ENCODE data around the gene FANCM.
A peak's percentile ranks its signal among the peaks of the same experiment; 100 is the strongest.

Gene FANCM

GRCh38 chr14:45135659-45136395 lies at the start of gene FANCM:
Gene FANCM, plus strand, starts transcription at chr14:45135930. Its CDS starts 102 bp downstream, at chr14:45136032.
- DNase-seq (ENCODE audit: low read depth in 3 of 3, low spot score in 1 of 3): peak; percentile 54 to 75 (median 58)

GRCh38 chr14:45089813-45090212 lies 45.9 kb upstream of the FANCM start:
- no peak for DNase-seq (ENCODE audit: low read depth in 3 of 3, low spot score in 1 of 3)

GRCh38 chr14:45091710-45092109 lies 44.0 kb upstream of the FANCM start:
- no peak for DNase-seq (ENCODE audit: low read depth in 3 of 3, low spot score in 1 of 3)

GRCh38 chr14:45094275-45094674 lies 41.5 kb upstream of the FANCM start:
- DNase-seq (ENCODE audit: low read depth in 3 of 3, low spot score in 1 of 3): no peak

GRCh38 chr14:45095143-45095542 lies 40.6 kb upstream of the FANCM start:
- DNase-seq (ENCODE audit: low read depth in 3 of 3, low spot score in 1 of 3): no peak

GRCh38 chr14:45096218-45096617 lies 39.5 kb upstream of the FANCM start:
- DNase-seq (ENCODE audit: low read depth in 3 of 3, low spot score in 1 of 3): no peak

GRCh38 chr14:45103806-45104205 lies 31.9 kb upstream of the FANCM start:
- no peak for DNase-seq (ENCODE audit: low read depth in 3 of 3, low spot score in 1 of 3)

- no peak for DNase-seq (ENCODE audit: low read depth in 3 of 3, low spot score in 1 of 3)
These were observed 31.2 kb upstream of the FANCM start for GRCh38 chr14:45104561-45104960.

- no peak for DNase-seq (ENCODE audit: low read depth in 3 of 3, low spot score in 1 of 3)
These were observed 22.6 kb upstream of the FANCM start for GRCh38 chr14:45112896-45113781.

- DNase-seq (ENCODE audit: low read depth in 3 of 3, low spot score in 1 of 3): no peak
These were observed 21.4 kb upstream of the FANCM start for GRCh38 chr14:45114327-45114726.

- no peak for DNase-seq (ENCODE audit: low read depth in 3 of 3, low spot score in 1 of 3)
These were observed 17.1 kb upstream of the FANCM start for GRCh38 chr14:45118594-45118993.

GRCh38 chr14:45120096-45120495 lies 15.6 kb upstream of the FANCM start:
- DNase-seq (ENCODE audit: low read depth in 3 of 3, low spot score in 1 of 3): no peak

GRCh38 chr14:45123271-45123670 lies 12.5 kb upstream of the FANCM start:
- DNase-seq (ENCODE audit: low read depth in 3 of 3, low spot score in 1 of 3): no peak

GRCh38 chr14:45125754-45126153 lies 10.0 kb upstream of the FANCM start:
- DNase-seq (ENCODE audit: low read depth in 3 of 3, low spot score in 1 of 3): no peak

GRCh38 chr14:45128963-45129629 lies 6.6 kb upstream of the FANCM start:
- DNase-seq (ENCODE audit: low read depth in 3 of 3, low spot score in 1 of 3): no peak

GRCh38 chr14:45133683-45134050 lies 2.1 kb upstream of the FANCM start:
- no peak for DNase-seq (ENCODE audit: low read depth in 3 of 3, low spot score in 1 of 3)

- DNase-seq (ENCODE audit: low read depth in 3 of 3, low spot score in 1 of 3): peak; percentile 90 to 92 (median 91)
These were observed 1.4 kb upstream of the FANCM start, which contains the start of gene FKBP3 for GRCh38 chr14:45134051-45134958. Gene FKBP3, minus strand, starts transcription at chr14:45134481. Its CDS starts 25 bp downstream, at chr14:45134456.

GRCh38 chr14:45135156-45135555 lies 574 bp upstream of the FANCM start:
- DNase-seq (ENCODE audit: low read depth in 3 of 3, low spot score in 1 of 3): no peak

- DNase-seq (ENCODE audit: low read depth in 3 of 3, low spot score in 1 of 3): no peak
These were observed 669 bp downstream of the FANCM start for GRCh38 chr14:45136399-45136798.

- DNase-seq (ENCODE audit: low read depth in 3 of 3, low spot score in 1 of 3): no peak
These were observed 5.0 kb downstream of the FANCM start for GRCh38 chr14:45140661-45141187.

All from stimulated activated CD4-positive, alpha-beta T cell treated with anti-CD3 and anti-CD28 coated beads, TNF-alpha, amount 100 ng/mL, for 1 hour (primary cell).